Islet precursor cell (in vitro differentiated cells): ENCODE measurements around the gene PA2G4.
A peak's percentile ranks its signal among the peaks of the same experiment; 100 is the strongest.
"Not testable (repeated sequence)": the region's sequence is repeated elsewhere in the genome, so short reads cannot be mapped to it uniquely, and the experiment has no call there.

ENCODE experiments used
- DNase-seq: peaks from one replicate; pipeline ENCODE4 v3.0.0-alpha.2; 2018

PA2G4 gene

GRCh38 chr12:56101045-56101444, 3.3 kb upstream of the PA2G4 start:
- DNase-seq: no peak

GRCh38 chr12:56102683-56103065, 1.7 kb upstream of the PA2G4 start:
- DNase-seq: no peak

GRCh38 chr12:56103066-56103711, 1.2 kb upstream of the PA2G4 start:
- DNase-seq: no peak

- DNase-seq: no peak
These were observed 593 bp upstream of the PA2G4 start for GRCh38 chr12:56103823-56104108.

- no peak for DNase-seq
These were observed 653 bp downstream of the PA2G4 start for GRCh38 chr12:56104815-56105608.

- no peak for DNase-seq
These were observed 1.2 kb downstream of the PA2G4 start for GRCh38 chr12:56105609-56105902.

- DNase-seq: no peak
These were observed 2.9 kb downstream of the PA2G4 start for GRCh38 chr12:56107242-56107641.

GRCh38 chr12:56110571-56110970, 6.2 kb downstream of the PA2G4 start:
- no peak for DNase-seq

GRCh38 chr12:56114084-56114483, 9.7 kb downstream of the PA2G4 start:
- no peak for DNase-seq

- DNase-seq: peak; percentile 79
These were observed 11.0 kb downstream of the PA2G4 start for GRCh38 chr12:56115329-56115728.

- DNase-seq: peak; percentile 97
These were observed 12.1 kb downstream of the PA2G4 start, which contains the start of gene RPL41 for GRCh38 chr12:56116267-56117081. Gene RPL41 (plus strand): TSS chr12:56116633.

- DNase-seq: not testable (repeated sequence)
These were observed 12.8 kb downstream of the PA2G4 start for GRCh38 chr12:56117082-56117706.

- DNase-seq: peak; percentile 100
These were observed 13.7 kb downstream of the PA2G4 start, which contains the start of gene ZC3H10 for GRCh38 chr12:56117778-56118687. Gene ZC3H10 (plus strand): TSS chr12:56118266. CDS start chr12:56120563, 2,297 bp downstream.

GRCh38 chr12:56118688-56119357, 14.5 kb downstream of the PA2G4 start:
- no peak for DNase-seq

- DNase-seq: peak; percentile 96
These were observed 15.0 kb downstream of the PA2G4 start for GRCh38 chr12:56119361-56119796.

- peak; percentile 77 for DNase-seq
These were observed 15.9 kb downstream of the PA2G4 start for GRCh38 chr12:56120158-56120846.

GRCh38 chr12:56121204-56121870, 17.0 kb downstream of the PA2G4 start:
- no peak for DNase-seq

GRCh38 chr12:56122637-56123036, 18.3 kb downstream of the PA2G4 start:
- no peak for DNase-seq

GRCh38 chr12:56124133-56124532, 19.8 kb downstream of the PA2G4 start:
- DNase-seq: no peak

- DNase-seq: no peak
These were observed 22.4 kb downstream of the PA2G4 start for GRCh38 chr12:56126732-56127239.
